NCI-H82 (cell line): ENCODE results near the gene DEPDC1B.
"Not testable (repeated sequence)": the region's sequence is repeated elsewhere in the genome, so short reads cannot be mapped to it uniquely, and the experiment has no call there.

Source experiments
- DNase-seq: peaks from one replicate; lab custom pipeline; 2025; lab: John Stamatoyannopoulos, UW

Gene DEPDC1B

GRCh38 chr5:60699288-60699608 lies 718 bp downstream of the DEPDC1B start:
- no peak for DNase-seq

- no peak for DNase-seq
Observed at GRCh38 chr5:60698336-60698735, 1.6 kb downstream of the DEPDC1B start.

GRCh38 chr5:60690326-60690725 lies 9.6 kb downstream of the DEPDC1B start:
- no peak for DNase-seq

- DNase-seq: no peak
Observed at GRCh38 chr5:60688980-60689379, 11.0 kb downstream of the DEPDC1B start.

- DNase-seq: peak; percentile 46
Observed at GRCh38 chr5:60687927-60688720, 11.8 kb downstream of the DEPDC1B start.

GRCh38 chr5:60686157-60686556 lies 13.8 kb downstream of the DEPDC1B start:
- no peak for DNase-seq

GRCh38 chr5:60685700-60686099 lies 14.3 kb downstream of the DEPDC1B start:
- DNase-seq: peak; percentile 29

GRCh38 chr5:60685028-60685427 lies 14.9 kb downstream of the DEPDC1B start:
- peak; percentile 31 for DNase-seq

- DNase-seq: not testable (repeated sequence)
Observed at GRCh38 chr5:60682007-60682406, 18.0 kb downstream of the DEPDC1B start.

- no peak for DNase-seq
Observed at GRCh38 chr5:60679816-60680215, 20.1 kb downstream of the DEPDC1B start.

- DNase-seq: peak; percentile 24
Observed at GRCh38 chr5:60677850-60678664, 21.9 kb downstream of the DEPDC1B start.

- no peak for DNase-seq
Observed at GRCh38 chr5:60675286-60675685, 24.7 kb downstream of the DEPDC1B start.

- no peak for DNase-seq
Observed at GRCh38 chr5:60674251-60675069, 25.5 kb downstream of the DEPDC1B start.

- no peak for DNase-seq
Observed at GRCh38 chr5:60673334-60673733, 26.6 kb downstream of the DEPDC1B start.

- DNase-seq: no peak
Observed at GRCh38 chr5:60672693-60673264, 27.2 kb downstream of the DEPDC1B start.

GRCh38 chr5:60671899-60672692 lies 27.9 kb downstream of the DEPDC1B start:
- DNase-seq: no peak

- no peak for DNase-seq
Observed at GRCh38 chr5:60670749-60671148, 29.2 kb downstream of the DEPDC1B start.

GRCh38 chr5:60668686-60669304 lies 31.2 kb downstream of the DEPDC1B start:
- peak; percentile 49 for DNase-seq

- no peak for DNase-seq
Observed at GRCh38 chr5:60651872-60652620, 47.9 kb downstream of the DEPDC1B start.

GRCh38 chr5:60649288-60649917 lies 50.6 kb downstream of the DEPDC1B start:
- peak; percentile 43 for DNase-seq
